ENCODE measurements around the gene PRR20G.

DNA sequence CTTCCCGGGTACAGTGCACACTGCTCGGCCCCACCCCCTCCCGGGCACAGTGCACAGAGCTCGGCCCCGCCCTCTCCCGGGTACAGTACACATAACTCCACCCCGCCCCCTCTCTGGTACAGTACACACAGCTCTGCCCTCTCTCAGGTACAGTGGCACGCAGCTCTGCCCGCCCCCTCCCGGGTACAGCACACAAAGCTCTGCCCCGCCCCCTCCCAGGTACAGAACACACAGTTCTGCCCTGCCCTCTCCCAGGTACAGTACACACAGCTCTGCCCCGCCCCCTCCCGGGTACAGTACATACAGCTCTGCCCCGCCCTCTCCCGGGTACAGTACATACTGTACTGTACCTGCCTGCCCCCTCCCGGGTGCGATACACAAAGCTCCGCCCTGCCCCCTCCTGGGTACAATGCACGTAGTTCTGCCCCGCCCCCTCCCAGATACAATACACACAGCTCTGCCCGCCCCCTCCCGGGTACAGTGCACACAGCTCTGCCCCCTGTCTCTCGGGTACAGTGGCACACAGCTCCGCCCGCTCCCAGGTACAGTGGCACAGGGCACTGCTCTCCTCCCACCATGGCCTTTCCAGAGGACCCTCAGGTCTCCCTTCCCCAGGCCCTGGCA, 16.4 kb upstream of the PRR20G start:
- no peak for TF ChIP-seq EZH2phosphoT487 (IDR thresholded peaks at IDR 0.05; ENCODE audit: insufficient read depth, low read depth)
- TF ChIP-seq EZH2 (IDR thresholded peaks at IDR 0.05; ENCODE audit: insufficient read depth, poor library complexity, severe bottlenecking): no peak
